ENCODE results near the gene PIK3CB. TPM values are rescaled to one million over a fixed set of nuclear protein-coding genes. Genes with fewer than 3 reads are reported as not detected.

PIK3CB gene
- total RNA-seq, 4 donors from 2014 or later = 20.3 to 46.4 (median 37.3) TPM

DNA sequence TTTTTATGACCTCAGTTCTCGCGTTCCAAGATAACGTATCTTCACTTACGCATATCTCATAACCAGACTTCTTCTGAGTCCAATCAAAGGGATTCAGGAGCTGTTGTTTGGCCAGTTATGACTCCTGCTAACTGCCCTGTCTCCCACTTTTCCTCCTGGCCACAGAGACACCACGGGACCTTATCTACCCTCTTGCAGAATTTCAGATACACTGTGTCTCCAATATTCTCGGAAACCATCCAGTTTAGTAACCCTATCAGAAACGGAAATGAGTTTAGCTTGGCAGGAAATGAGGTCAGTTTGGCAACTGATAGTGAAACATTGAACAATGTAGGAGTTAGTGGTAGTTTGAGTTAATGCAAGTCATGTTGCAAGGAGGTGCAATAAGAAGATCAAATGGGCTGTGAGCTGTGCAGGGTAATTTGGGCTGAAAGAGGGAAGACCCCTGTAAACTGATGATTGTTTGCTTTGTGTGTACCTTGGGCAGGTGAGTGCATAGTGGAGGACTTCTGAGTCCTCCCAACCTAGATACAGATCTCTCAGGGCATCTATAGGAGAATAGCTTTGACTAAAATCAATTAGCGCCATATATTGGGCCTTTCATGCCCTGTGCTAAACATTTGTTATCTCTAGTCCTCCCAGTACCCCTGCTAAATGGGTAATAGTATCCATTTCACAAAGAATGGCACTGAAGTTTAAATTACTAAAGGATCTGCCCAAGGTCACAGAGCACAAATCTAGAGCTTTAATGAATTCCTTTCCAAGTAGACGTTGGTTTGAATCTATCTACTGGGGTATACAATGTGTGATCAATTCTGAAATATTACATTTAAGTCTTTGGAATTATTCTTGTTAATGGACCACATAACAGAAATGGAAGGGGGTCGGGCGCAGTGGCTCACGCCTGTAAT, 41.3 kb upstream of the PIK3CB start:
- WGBS, 2 donors (ENCODE audit: low coverage in 1 of 2) = 57 to 74% methylated on average over 8 to 12 of the region's 12 CpGs
- no peaks in the 10 kb centered on the region for H3K36me3 ChIP-seq
- no peaks in the 10 kb centered on the region for H3K27me3 ChIP-seq
- H3K4me3 ChIP-seq = no peak overlapping the region
- peaks cover 0 to 4% (median 0%) of the 10 kb centered on the region in 3 donors for H3K9me3 ChIP-seq
- peak; percentile 36 for ATAC-seq
- TF ChIP-seq, protein P1, sequence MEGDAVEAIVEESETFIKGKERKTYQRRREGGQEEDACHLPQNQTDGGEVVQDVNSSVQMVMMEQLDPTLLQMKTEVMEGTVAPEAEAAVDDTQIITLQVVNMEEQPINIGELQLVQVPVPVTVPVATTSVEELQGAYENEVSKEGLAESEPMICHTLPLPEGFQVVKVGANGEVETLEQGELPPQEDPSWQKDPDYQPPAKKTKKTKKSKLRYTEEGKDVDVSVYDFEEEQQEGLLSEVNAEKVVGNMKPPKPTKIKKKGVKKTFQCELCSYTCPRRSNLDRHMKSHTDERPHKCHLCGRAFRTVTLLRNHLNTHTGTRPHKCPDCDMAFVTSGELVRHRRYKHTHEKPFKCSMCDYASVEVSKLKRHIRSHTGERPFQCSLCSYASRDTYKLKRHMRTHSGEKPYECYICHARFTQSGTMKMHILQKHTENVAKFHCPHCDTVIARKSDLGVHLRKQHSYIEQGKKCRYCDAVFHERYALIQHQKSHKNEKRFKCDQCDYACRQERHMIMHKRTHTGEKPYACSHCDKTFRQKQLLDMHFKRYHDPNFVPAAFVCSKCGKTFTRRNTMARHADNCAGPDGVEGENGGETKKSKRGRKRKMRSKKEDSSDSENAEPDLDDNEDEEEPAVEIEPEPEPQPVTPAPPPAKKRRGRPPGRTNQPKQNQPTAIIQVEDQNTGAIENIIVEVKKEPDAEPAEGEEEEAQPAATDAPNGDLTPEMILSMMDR (IDR thresholded peaks at IDR 0.05) = no peak
- TF ChIP-seq EP300 (IDR thresholded peaks at IDR 0.05) (no peak), POLR2AphosphoS5 (IDR thresholded peaks at IDR 0.05) (no peak), POLR2A (IDR thresholded peaks at IDR 0.05) (no peak)
- no peaks in the 10 kb centered on the region for H3K4me1 ChIP-seq
- no peak overlapping the region for H3K27ac ChIP-seq

DNA sequence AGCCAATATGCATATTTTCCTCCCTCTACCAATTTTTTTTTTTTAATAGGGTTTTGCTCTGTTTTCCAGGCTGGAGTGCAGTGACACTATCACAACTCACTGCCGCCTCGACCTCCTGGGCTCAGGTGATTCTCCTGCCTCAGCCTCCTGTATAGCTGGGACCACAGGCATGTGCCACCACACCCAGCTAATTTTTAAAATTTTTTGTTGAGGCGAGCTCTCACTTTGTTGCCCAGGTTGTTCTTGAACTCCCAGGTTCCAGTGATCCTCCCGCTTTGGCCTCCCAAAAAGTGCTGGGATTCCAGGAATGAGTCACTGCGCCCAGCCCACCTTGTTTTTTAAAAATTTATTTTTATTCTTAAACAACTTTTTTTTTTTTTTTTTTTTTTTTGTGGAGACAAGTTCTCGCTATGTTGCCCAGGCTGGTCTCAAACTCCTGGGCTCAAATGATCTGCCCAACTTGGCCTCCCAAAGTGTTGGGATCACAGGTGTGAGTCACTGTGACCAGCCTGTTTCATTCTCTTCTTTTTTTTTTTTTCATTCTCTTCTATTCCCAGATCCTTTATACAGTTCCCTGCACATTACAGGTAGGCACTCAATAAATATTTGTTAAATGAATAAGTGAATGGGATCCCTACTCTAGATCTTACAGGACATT, 40.5 kb upstream of the PIK3CB start:
- no peak overlapping the region for H3K4me3 ChIP-seq
- TF ChIP-seq EP300 (IDR thresholded peaks at IDR 0.05) = no peak
- TF ChIP-seq POLR2A (IDR thresholded peaks at IDR 0.05) = no peak
- TF ChIP-seq POLR2AphosphoS5 (IDR thresholded peaks at IDR 0.05) = no peak
- TF ChIP-seq, protein P1 (IDR thresholded peaks at IDR 0.05) = no peak
- H3K36me3 ChIP-seq = no peaks in the 10 kb centered on the region
- H3K9me3 ChIP-seq = peaks cover 0 to 4% (median 0%) of the 10 kb centered on the region in 3 donors
- no peaks in the 10 kb centered on the region for H3K4me1 ChIP-seq
- no peak for ATAC-seq
- WGBS, 2 donors (ENCODE audit: low coverage in 1 of 2) = 89 to 95% methylated on average over 5 of the region's 6 CpGs
- no peak overlapping the region for H3K27ac ChIP-seq
- no peaks in the 10 kb centered on the region for H3K27me3 ChIP-seq

DNA sequence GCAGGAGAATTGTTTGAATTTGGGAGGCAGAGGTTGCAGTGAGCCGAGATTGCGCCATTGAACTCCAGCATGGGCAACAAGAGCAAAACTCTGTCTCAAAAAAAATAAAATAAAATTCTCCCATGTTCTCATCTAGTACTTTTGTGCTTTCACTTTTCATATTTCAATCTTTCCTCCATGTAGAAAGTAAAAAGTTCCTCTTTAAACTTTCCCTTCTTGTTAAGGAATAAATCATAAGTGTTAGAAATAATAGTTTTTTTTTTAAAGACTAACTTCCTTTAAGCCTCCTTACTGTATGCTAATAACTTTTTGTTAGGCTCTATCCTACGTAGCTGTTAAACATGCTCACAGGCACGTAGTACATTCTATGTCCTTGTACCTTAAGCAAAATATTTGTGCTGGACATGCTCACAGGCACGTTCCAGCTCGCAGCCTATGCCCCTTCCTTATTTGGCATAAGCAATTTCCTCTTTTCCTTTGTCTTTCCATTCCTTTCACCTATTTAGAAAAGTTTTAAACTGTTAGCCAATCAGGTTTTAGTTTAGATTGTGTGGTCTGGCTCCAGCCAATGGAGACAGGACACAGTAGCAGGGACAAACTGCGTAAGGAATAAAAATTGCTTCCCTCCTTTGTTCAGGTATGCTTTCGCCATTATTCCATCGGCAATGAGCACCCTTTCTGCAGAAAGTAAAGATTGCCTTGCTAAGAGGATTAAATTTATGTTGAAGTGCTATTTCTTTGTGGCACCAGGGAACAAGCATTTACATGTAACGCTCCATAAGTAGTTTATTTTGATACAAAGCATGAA, 38.9 kb upstream of the PIK3CB start:
- TF ChIP-seq POLR2AphosphoS5 (IDR thresholded peaks at IDR 0.05) (no peak), EP300 (IDR thresholded peaks at IDR 0.05) (no peak), POLR2A (IDR thresholded peaks at IDR 0.05) (no peak)
- TF ChIP-seq, protein P1 (IDR thresholded peaks at IDR 0.05) = no peak
- 81 to 83% methylated on average over 8 to 9 of the region's 10 CpGs for WGBS, 2 donors (ENCODE audit: low coverage in 1 of 2)
- H3K9me3 ChIP-seq = peaks cover 0 to 4% (median 0%) of the 10 kb centered on the region in 3 donors
- no peak overlapping the region for H3K27ac ChIP-seq
- no peaks in the 10 kb centered on the region for H3K4me1 ChIP-seq
- no peaks in the 10 kb centered on the region for H3K36me3 ChIP-seq
- H3K27me3 ChIP-seq = no peaks in the 10 kb centered on the region
- ATAC-seq = no peak
- H3K4me3 ChIP-seq = no peak overlapping the region

DNA sequence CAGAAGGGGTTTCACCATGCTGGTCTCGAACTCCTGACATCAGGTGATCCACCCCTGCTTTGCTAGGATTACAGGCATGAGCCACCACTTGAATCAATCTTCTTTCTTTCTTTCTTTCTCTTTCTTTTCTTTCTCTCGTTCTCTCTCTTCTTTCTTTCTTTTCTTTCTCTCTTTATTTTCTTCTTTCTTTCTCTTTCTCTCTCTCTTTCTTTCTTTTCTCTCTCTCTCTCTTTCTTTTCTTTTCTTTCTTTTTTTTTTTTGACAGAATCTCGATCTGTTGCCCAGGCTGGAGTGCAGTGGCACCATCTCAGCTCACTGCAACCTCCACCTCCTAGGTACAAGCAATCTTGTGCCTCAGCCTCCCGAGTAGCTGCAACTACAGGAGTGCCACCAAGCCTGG, 37.9 kb upstream of the PIK3CB start:
- TF ChIP-seq POLR2AphosphoS5 (IDR thresholded peaks at IDR 0.05) = no peak
- TF ChIP-seq, protein P1 (IDR thresholded peaks at IDR 0.05) = no peak
- no peak for TF ChIP-seq EP300 (IDR thresholded peaks at IDR 0.05)
- no peak for TF ChIP-seq POLR2A (IDR thresholded peaks at IDR 0.05)
- ATAC-seq = no peak
- Histone ChIP-seq H3K36me3 (no peaks in the 10 kb centered on the region), H3K4me1 (peaks cover 0 to 5% (median 2%) of the 10 kb centered on the region in 3 donors), H3K4me3 (no peak overlapping the region), H3K27ac (no peak overlapping the region), H3K9me3 (peaks cover 0 to 4% (median 0%) of the 10 kb centered on the region in 3 donors), H3K27me3 (no peaks in the 10 kb centered on the region)
- 94 to 100% methylated on average over 1 to 4 of the region's 4 CpGs for WGBS, 2 donors (ENCODE audit: low coverage in 1 of 2)
